Endothelial cell of umbilical vein (primary cell): ENCODE results near the gene DCAF11.

ENCODE experiments used
- CTCF ChIP-seq, 2 donors: IDR thresholded peaks; 1 replicate in 1 of 2; 2 replicates in 1 of 2; pipeline ENCODE4 v1.5.1; 2011; ENCODE audit warnings: low read length in 2 of 2, mild to moderate bottlenecking in 2 of 2, moderate library complexity in 2 of 2, control low read depth in 1 of 2, inconsistent platforms in 1 of 2, low read depth in 1 of 2; ENCODE audit not compliant: insufficient read depth in 1 of 2; ENCODE audit errors: extremely low read depth in 1 of 2
- EZH2 ChIP-seq: IDR thresholded peaks from 2 replicates; pipeline ENCODE4 v1.6.1; 2012; ENCODE audit warnings: borderline replicate concordance, low read depth, mild to moderate bottlenecking, moderate library complexity, low read length, inconsistent platforms; ENCODE audit not compliant: severe bottlenecking
- GATA2 ChIP-seq: IDR thresholded peaks from 2 replicates; pipeline ENCODE4 v1.7.0; 2011; ENCODE audit warnings: low read depth, mild to moderate bottlenecking, moderate library complexity, mixed read lengths, low read length; ENCODE audit not compliant: insufficient read length, insufficient read depth
- POLR2A ChIP-seq: IDR thresholded peaks from 2 replicates; pipeline ENCODE4 v1.6.1; 2012; ENCODE audit warnings: low read depth, mild to moderate bottlenecking, control low read depth, low read length
- POLR2AphosphoS5 ChIP-seq: IDR thresholded peaks from 2 replicates; pipeline ENCODE4 v1.6.1; 2012; ENCODE audit warnings: low read depth, mild to moderate bottlenecking, control low read depth, low read length, moderate library complexity; ENCODE audit not compliant: insufficient read depth

GRCh38 chr14:24082411-24083080 is 32.0 kb upstream of the DCAF11 start:
- TF ChIP-seq GATA2 (no peak), CTCF (IDR thresholded peaks at IDR 0.05; ENCODE audit: extremely low read depth in 1 of 2, insufficient read depth in 1 of 2, low read depth in 1 of 2, low read length in 2 of 2) (no peak), POLR2A (no peak), POLR2AphosphoS5 (no peak), EZH2 (no peak)
